Measurements from ENCODE around the gene MZT1. TPM values are rescaled to one million over a fixed set of nuclear protein-coding genes. Genes with fewer than 3 reads are reported as not detected.

The MZT1 gene
- total RNA-seq, 4 donors from 2014 or later = 2.8 to 15.0 (median 9.3) TPM

- no peak for TF ChIP-seq POLR2A (IDR thresholded peaks at IDR 0.05)
- no peak for TF ChIP-seq CTCF (IDR thresholded peaks at IDR 0.05)
- no peak overlapping the region for H3K27ac ChIP-seq
- H3K9me3 ChIP-seq = no peaks in the 10 kb centered on the region
- no peak overlapping the region for H3K4me3 ChIP-seq
- no peaks in the 10 kb centered on the region for H3K4me1 ChIP-seq
- intact Hi-C loops (cut with DNase I) = no loop called here
- H3K36me3 ChIP-seq = no peaks in the 10 kb centered on the region
- no peak for DNase-seq
- H3K27me3 ChIP-seq = no peaks in the 10 kb centered on the region
Observed at GRCh38 chr13:72677431-72677830, 50.0 kb downstream of the MZT1 start.

GRCh38 chr13:72666391-72666790 is 61.0 kb downstream of the MZT1 start:
- no peaks in the 10 kb centered on the region for H3K27me3 ChIP-seq
- TF ChIP-seq CTCF (IDR thresholded peaks at IDR 0.05) = no peak
- TF ChIP-seq POLR2A (IDR thresholded peaks at IDR 0.05) = no peak
- no peaks in the 10 kb centered on the region for H3K36me3 ChIP-seq
- H3K4me1 ChIP-seq = no peaks in the 10 kb centered on the region
- 84 to 96% methylated on average over 1 of the region's 1 CpG for WGBS, 2 donors
- H3K9me3 ChIP-seq = no peaks in the 10 kb centered on the region
- H3K27ac ChIP-seq = no peak overlapping the region
- H3K4me3 ChIP-seq = no peak overlapping the region
- intact Hi-C loops (cut with DNase I) = no loop called here
- no peak for DNase-seq

- DNase-seq = no peak
- H3K4me1 ChIP-seq = no peaks in the 10 kb centered on the region
- no peaks in the 10 kb centered on the region for H3K27me3 ChIP-seq
- no peak for TF ChIP-seq POLR2A (IDR thresholded peaks at IDR 0.05)
- TF ChIP-seq CTCF (IDR thresholded peaks at IDR 0.05) = no peak
- H3K27ac ChIP-seq = no peak overlapping the region
- H3K9me3 ChIP-seq = no peaks in the 10 kb centered on the region
- no peaks in the 10 kb centered on the region for H3K36me3 ChIP-seq
- intact Hi-C loops (cut with DNase I) = no loop called here
- H3K4me3 ChIP-seq = no peak overlapping the region
Observed at GRCh38 chr13:72662548-72662947, 64.9 kb downstream of the MZT1 start.

Small RNA genes lying within 50 kb of the gene (small RNA-seq; reads per million reads assigned to genes)
- gene RNU6-80P = 0 reads per million in 4 donors

Other genes starting within 250 kb of the MZT1 start
- gene BORA, start 294 bp upstream of the MZT1 start, total RNA-seq = 1 to 10 TPM; 5.2 to 8.7 (median 6.2) TPM
- 10 to 100 TPM; 21.0 to 36.7 (median 32.5) TPM for gene DIS3, start 54.3 kb upstream of the MZT1 start, total RNA-seq
- gene PIBF1, start 54.5 kb upstream of the MZT1 start, total RNA-seq = 10 to 100 TPM; 10.6 to 18.7 (median 11.9) TPM

Data from esophagus squamous epithelium (tissue), 5 donors.